ENCODE data around the gene UBE2L3.
A peak's percentile ranks its signal among the peaks of the same experiment; 100 is the strongest.
"Not testable (repeated sequence)": the region's sequence is repeated elsewhere in the genome, so short reads cannot be mapped to it uniquely, and the experiment has no call there.

UBE2L3 gene

GRCh38 chr22:21567456-21568346, at the start of gene UBE2L3:
Gene UBE2L3 (plus strand): TSS chr22:21567714. CDS start chr22:21567745, 31 bp downstream.
- TF ChIP-seq CTCF (conservative IDR thresholded peaks at IDR 0.05; ENCODE audit: control insufficient read depth, insufficient read depth, low read depth, low read length), result no peak
- H3K4me3 ChIP-seq (ENCODE audit: control insufficient read depth, low read depth, low read length), result peak within 1 kb of the TSS; percentile 92
- DNase-seq (ENCODE audit: low read depth), result peak; percentile 67

DNA sequence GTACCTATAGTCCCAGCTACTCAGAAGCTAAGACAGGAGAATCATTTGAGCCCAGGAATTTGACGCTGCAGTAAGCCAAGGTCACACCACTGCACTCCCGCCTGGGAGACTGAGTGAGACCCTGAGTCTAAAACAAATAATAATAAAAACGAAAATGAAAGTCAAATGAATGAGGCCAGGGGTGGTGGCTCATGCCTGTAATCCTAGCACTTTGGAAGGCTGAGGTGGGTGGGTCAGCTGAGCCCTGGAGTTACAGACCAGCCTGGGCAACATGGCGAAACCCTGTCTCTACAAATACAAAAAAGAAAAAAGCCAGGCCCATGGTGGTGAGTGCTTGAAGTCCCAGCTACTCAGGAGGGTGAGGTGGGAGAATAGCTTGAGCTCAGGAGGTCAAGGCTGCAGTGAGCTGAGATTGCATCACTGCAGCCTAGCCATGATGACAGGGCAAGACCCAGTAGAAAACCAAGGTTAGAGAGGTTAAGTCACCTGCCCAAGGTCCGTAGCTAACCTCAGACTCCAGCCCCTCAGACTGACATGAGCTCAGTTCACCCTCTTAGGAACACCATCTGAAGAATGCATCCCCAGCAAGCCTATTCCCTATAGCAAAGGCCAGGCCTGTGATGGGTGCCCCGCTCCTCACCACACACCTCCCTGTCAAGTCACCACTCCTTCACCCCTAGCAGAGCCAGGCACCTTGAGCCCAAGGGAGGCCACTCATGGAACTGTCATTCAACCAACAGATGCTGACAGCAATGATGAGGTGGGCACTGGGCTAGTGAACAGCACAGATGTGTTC, 40.6 kb upstream of the UBE2L3 start:
- H3K4me3 ChIP-seq (ENCODE audit: control insufficient read depth, low read depth, low read length); DNase-seq (ENCODE audit: low read depth): not testable (repeated sequence)

- DNase-seq (ENCODE audit: low read depth); H3K4me3 ChIP-seq (ENCODE audit: control insufficient read depth, low read depth, low read length): not testable (repeated sequence)
Measured at GRCh38 chr22:21531525-21531924, 36.0 kb upstream of the UBE2L3 start.

GRCh38 chr22:21532863-21533648, 34.5 kb upstream of the UBE2L3 start:
- H3K4me3 ChIP-seq (ENCODE audit: control insufficient read depth, low read depth, low read length); DNase-seq (ENCODE audit: low read depth): not testable (repeated sequence)

GRCh38 chr22:21539862-21540261, 27.7 kb upstream of the UBE2L3 start:
- not testable (repeated sequence) for H3K4me3 ChIP-seq (ENCODE audit: control insufficient read depth, low read depth, low read length); DNase-seq (ENCODE audit: low read depth)

DNA sequence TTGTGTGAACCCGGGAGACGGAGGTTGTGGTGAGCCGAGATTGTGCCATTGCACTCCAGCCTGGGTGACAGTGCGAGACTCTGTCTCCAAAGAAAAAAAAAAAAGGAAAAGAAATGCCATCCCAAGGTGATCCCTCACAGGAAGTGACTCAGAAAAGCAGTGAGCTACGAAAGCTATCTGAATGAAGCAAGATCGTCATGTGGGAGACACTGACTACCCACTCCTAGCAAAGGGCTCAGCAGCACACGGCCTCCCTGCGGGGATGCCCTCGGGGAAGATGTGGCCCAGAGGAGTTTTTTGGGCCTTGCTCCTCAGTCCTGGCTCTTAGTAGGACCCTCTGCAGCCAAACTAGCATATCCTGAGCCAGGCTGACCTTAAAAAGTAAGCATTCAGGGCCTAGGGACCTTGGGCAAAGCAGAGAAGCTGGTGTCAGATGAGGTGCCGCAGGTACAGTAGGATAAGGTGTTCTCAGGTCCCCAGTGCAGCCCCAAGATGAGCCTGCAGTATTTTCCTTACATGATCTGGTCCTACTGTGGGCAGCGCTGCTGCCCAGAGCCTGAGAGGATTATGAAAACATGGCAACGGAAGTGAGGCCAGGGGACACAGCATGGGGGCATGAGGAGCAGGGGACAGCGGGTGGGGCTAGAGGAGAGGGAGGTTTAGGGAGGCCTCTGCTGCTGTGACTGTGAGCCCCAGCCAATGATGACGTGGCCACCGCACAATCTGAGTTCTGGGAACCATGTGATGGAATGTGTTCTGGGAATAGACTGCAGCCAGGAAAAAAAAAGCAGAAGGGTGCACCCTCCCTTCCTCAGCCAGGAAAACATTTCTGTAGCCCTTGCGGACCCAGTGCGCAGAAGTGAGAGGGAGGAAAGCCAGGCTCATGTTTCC, 22.8 kb upstream of the UBE2L3 start:
- not testable (repeated sequence) for H3K4me3 ChIP-seq (ENCODE audit: control insufficient read depth, low read depth, low read length); DNase-seq (ENCODE audit: low read depth)

GRCh38 chr22:21549558-21549957, 18.0 kb upstream of the UBE2L3 start:
- H3K4me3 ChIP-seq (ENCODE audit: control insufficient read depth, low read depth, low read length); DNase-seq (ENCODE audit: low read depth): not testable (repeated sequence)

- not testable (repeated sequence) for H3K4me3 ChIP-seq (ENCODE audit: control insufficient read depth, low read depth, low read length); DNase-seq (ENCODE audit: low read depth)
Measured at GRCh38 chr22:21550008-21550677, 17.4 kb upstream of the UBE2L3 start.

- not testable (repeated sequence) for DNase-seq (ENCODE audit: low read depth); H3K4me3 ChIP-seq (ENCODE audit: control insufficient read depth, low read depth, low read length)
Measured at GRCh38 chr22:21550678-21551047, 16.9 kb upstream of the UBE2L3 start.

- DNase-seq (ENCODE audit: low read depth); H3K4me3 ChIP-seq (ENCODE audit: control insufficient read depth, low read depth, low read length): not testable (repeated sequence)
Measured at GRCh38 chr22:21551361-21551760, 16.2 kb upstream of the UBE2L3 start, which contains the start of gene RIMBP3C. Gene RIMBP3C (minus strand): TSS chr22:21551461. CDS start chr22:21550976, 485 bp downstream.

DNA sequence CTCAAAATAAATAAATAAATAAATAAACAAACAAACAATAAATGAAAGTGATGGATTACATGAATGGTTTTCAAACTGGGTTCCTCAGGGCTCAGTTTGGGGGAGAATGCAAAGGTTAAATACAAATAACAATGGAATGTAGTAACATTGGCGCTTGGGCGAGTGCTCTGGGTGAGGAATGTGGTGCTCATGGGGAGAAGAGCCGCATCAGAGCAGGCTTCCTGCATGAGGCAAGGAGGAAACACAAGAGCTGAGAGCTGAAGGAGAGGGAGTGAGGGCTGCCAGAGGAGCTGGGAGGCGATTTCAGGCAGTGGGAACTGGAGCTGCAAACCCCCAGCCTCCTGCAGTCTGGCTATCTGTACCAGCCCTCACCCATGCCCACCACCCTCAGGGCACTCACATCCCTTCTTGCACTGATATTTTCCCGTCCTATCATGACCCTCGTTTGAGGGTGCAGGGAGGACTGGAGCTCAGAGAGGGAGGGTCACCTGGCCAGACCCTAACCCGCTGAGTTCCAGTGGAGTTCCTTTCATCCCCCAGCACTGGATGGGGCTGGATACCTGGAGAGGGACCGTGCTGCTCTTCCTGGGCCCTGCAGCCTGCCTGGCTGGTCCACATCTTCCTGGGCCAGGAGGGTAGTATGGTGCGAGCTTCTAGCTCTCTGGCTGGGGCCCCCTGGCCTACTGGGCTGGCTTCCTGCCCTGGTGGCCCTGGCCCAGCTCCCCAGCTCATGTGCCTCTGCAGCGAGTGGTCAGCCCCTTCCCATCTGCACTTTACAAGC, 8.0 kb upstream of the UBE2L3 start:
- H3K4me3 ChIP-seq (ENCODE audit: control insufficient read depth, low read depth, low read length), result not testable (repeated sequence)

DNA sequence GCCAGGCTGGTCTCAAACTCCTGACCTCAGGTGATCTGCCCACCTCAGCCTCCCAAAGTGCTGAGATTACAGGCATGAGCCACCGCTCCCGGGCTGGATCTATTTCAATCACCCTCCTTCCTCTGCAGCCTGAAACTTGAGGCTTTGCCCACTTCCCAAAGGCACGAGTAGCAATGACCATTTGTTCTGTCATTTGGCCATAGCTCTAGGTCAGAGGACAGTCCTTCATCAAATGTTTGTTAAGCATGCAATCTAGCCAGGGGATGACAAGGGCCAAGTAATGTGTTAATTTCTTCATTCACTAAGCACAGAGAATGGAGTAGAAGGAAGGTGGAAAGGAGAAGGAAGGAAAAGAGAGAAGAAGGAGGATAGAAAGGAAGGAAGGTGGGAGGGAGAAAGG, 6.9 kb upstream of the UBE2L3 start:
- not testable (repeated sequence) for H3K4me3 ChIP-seq (ENCODE audit: control insufficient read depth, low read depth, low read length); DNase-seq (ENCODE audit: low read depth)

More for the DNA sequence above, 8.0 kb upstream of the UBE2L3 start:
- DNase-seq (ENCODE audit: low read depth), result not testable (repeated sequence)
